Lung (tissue), 12 donors: Measurements from ENCODE around the gene EPHB6. TPM values are rescaled to one million over a fixed set of nuclear protein-coding genes. Genes with fewer than 3 reads are reported as not detected.

Experiments
- ATAC-seq: fragments of 200-7000 bp; cut with Tn5 transposase; one replicate; pipeline ENCODE4 v1.9.1; 2020; ENCODE audit warnings: moderate number of reproducible peaks; ENCODE audit not compliant: insufficient read depth, low FRiP score
- DNase-seq, 3 donors: peaks; one replicate each; pipeline ENCODE4 v3.0.0-alpha.2; 2013 to 2017
- H3K27ac ChIP-seq, 2 donors: one replicate each; pipeline ENCODE4 v1.5.1; 2013; ENCODE audit warnings: mild to moderate bottlenecking in 2 of 2, moderate library complexity in 2 of 2, control low read depth in 1 of 2, inconsistent platforms in 1 of 2, low read depth in 1 of 2, low read length in 1 of 2
- H3K27me3 ChIP-seq, 3 donors: one replicate each; pipeline ENCODE4 v1.5.1; 2013; ENCODE audit warnings: low read length in 2 of 3; ENCODE audit not compliant: control insufficient read depth in 3 of 3, insufficient read depth in 3 of 3
- H3K36me3 ChIP-seq, 4 donors: one replicate each; pipeline ENCODE4 v1.5.1; 2013; ENCODE audit warnings: low read length in 4 of 4, mild to moderate bottlenecking in 1 of 4, moderate library complexity in 1 of 4; ENCODE audit not compliant: control insufficient read depth in 4 of 4, insufficient read depth in 4 of 4
- H3K4me1 ChIP-seq, 5 donors: one replicate each; pipeline ENCODE4 v1.5.1; 2013; ENCODE audit warnings: low read length in 5 of 5, mild to moderate bottlenecking in 2 of 5, moderate library complexity in 1 of 5; ENCODE audit not compliant: control insufficient read depth in 5 of 5, insufficient read depth in 5 of 5
- H3K4me3 ChIP-seq: one replicate; pipeline ENCODE4 v1.5.1; 2013; ENCODE audit warnings: mild to moderate bottlenecking, control low read depth, moderate library complexity
- H3K9ac ChIP-seq, 2 donors: one replicate each; pipeline ENCODE4 v1.5.1; 2013; ENCODE audit warnings: low read length in 2 of 2, control low read depth in 1 of 2; ENCODE audit not compliant: insufficient read depth in 1 of 2
- H3K9me3 ChIP-seq, 4 donors: one replicate each; pipeline ENCODE4 v1.5.1; 2013; ENCODE audit warnings: low read length in 3 of 4, mild to moderate bottlenecking in 1 of 4, moderate library complexity in 1 of 4; ENCODE audit not compliant: control insufficient read depth in 4 of 4, insufficient read depth in 3 of 4
- WGBS, 2 donors: extraction: QIAGEN DNeasy Blood & Tissue Kit; methylation state at CpG; one replicate each; pipeline ENCODE4 v1.1.7; 2013; 5-methylcytosine and 5-hydroxymethylcytosine counted together
- polyA plus RNA-seq, 2 donors: library from polyadenylated mRNA; stranded (reverse); fragments of 200-250 nt; gene quantifications; one replicate each; pipeline ENCODE4 v1.2.1, GENCODE V29; 2013
- total RNA-seq, 2 donors: library from RNA; depleted of rRNA in 1 of 2; stranded (reverse); fragments of >200 nt in 1 of 2; gene quantifications; one replicate each; pipeline ENCODE4 v1.2.1, GENCODE V29; 2014 to 2021
- TF ChIP-seq, protein P1 (sequence below): IDR thresholded peaks from 2 replicates; pipeline ENCODE4 v1.5.1; 2012; ENCODE audit warnings: mild to moderate bottlenecking; ENCODE audit errors: control extremely low read depth, extremely low read depth
- donor health status: control.
- donor health status: control.
- donor health status: Bipolar disorder and iron deficiency.
- donor health status: healthy.
- donor health status: DM: yes; HTN: yes; CAD: no.

The EPHB6 gene
- total and polyA plus RNA-seq, 4 donors, result 3.2 to 18.8 (median 13.5) TPM

DNA sequence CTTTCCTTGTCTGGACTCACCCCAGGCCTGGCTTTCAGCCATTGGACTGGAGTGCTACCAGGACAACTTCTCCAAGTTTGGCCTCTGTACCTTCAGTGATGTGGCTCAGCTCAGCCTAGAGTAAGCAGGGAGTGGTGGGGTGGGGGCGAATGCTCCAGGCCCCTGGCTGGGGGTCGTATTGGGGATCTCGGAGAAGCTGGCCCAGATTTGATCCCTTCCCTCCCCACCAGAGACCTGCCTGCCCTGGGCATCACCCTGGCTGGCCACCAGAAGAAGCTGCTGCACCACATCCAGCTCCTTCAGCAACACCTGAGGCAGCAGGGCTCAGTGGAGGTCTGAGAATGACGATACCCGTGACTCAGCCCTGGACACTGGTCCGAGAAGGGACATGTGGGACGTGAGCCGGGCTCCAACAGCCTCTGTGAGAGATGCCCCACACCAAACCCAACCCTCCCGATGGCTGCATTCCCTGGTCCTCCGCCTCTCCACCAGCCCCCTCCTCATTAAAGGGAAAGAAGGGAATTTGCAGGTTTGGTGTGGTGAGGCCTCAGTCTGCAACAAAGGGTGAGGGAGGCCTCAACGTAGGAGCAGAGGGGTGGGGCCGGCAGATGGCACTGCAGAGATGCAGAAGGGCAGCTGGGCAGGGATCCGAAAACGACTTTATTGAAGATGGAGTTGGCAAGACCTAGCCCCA, 15.8 kb downstream of the EPHB6 start:
- ATAC-seq, result no peak
- Histone ChIP-seq H3K4me3 (no peak overlapping the region), H3K9ac (no peak overlapping the region), H3K9me3 (no peaks in the 10 kb centered on the region), H3K27me3 (peaks cover 0 to 3% (median 0%) of the 10 kb centered on the region in 3 donors), H3K27ac (no peak overlapping the region), H3K4me1 (no peaks in the 10 kb centered on the region), H3K36me3 (peaks cover 0 to 2% (median 0%) of the 10 kb centered on the region in 4 donors)
- WGBS, 2 donors, result 88 to 91% methylated on average over 14 of the region's 14 CpGs
- DNase-seq, result peak in 1 of 3 donors; percentile 5
- TF ChIP-seq, protein P1, sequence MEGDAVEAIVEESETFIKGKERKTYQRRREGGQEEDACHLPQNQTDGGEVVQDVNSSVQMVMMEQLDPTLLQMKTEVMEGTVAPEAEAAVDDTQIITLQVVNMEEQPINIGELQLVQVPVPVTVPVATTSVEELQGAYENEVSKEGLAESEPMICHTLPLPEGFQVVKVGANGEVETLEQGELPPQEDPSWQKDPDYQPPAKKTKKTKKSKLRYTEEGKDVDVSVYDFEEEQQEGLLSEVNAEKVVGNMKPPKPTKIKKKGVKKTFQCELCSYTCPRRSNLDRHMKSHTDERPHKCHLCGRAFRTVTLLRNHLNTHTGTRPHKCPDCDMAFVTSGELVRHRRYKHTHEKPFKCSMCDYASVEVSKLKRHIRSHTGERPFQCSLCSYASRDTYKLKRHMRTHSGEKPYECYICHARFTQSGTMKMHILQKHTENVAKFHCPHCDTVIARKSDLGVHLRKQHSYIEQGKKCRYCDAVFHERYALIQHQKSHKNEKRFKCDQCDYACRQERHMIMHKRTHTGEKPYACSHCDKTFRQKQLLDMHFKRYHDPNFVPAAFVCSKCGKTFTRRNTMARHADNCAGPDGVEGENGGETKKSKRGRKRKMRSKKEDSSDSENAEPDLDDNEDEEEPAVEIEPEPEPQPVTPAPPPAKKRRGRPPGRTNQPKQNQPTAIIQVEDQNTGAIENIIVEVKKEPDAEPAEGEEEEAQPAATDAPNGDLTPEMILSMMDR, result no peak

DNA sequence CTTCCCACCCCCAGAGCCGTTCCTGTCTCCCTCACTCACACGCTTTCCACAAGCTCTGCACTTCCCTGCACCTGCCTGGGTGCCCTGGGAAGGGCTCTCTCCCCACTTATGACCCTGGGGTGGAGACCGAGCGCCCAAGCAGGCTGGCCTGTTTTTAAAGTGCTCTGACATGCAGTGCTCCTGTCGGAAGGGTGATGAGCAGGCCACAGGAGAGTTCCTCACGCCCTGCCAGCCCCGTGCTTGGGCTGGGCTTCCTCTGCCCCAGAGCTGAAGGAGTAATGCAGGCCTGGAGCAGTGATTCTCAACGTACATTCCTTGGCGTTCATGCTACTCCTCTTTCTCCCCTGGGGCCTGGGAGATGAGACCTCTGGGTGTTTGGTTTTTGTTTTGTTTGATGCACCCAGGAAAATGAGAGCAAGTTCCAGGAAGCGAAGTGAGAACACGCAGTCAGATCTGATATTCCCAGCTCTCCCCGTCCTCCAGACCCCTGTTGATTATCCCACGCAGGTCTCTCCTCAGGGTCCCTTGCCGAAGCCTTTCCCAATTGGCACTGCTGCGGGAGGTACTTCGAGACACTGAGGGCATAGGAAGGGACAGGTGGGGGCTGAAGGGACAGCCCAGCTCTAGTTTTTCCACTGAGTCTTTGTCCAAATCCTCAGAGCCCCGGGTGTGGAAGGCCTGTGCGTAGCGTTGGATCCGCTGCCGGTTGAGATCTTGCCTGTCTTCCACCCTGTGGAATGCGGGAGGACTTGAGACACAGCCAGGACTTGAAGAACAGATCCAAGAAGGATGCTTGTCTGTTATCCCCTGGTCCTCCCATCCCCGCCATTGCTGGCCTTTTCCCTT, 16.6 kb downstream of the EPHB6 start:
- Histone ChIP-seq H3K9me3 (no peaks in the 10 kb centered on the region), H3K27ac (no peak overlapping the region), H3K9ac (no peak overlapping the region), H3K4me3 (no peak overlapping the region), H3K27me3 (peaks cover 0 to 3% (median 0%) of the 10 kb centered on the region in 3 donors), H3K36me3 (peaks cover 0 to 2% (median 0%) of the 10 kb centered on the region in 4 donors), H3K4me1 (no peaks in the 10 kb centered on the region)
- WGBS, 2 donors, result 89 to 94% methylated on average over 23 of the region's 23 CpGs
- TF ChIP-seq, protein P1, result no peak
- DNase-seq (no peak), ATAC-seq (no peak)

DNA sequence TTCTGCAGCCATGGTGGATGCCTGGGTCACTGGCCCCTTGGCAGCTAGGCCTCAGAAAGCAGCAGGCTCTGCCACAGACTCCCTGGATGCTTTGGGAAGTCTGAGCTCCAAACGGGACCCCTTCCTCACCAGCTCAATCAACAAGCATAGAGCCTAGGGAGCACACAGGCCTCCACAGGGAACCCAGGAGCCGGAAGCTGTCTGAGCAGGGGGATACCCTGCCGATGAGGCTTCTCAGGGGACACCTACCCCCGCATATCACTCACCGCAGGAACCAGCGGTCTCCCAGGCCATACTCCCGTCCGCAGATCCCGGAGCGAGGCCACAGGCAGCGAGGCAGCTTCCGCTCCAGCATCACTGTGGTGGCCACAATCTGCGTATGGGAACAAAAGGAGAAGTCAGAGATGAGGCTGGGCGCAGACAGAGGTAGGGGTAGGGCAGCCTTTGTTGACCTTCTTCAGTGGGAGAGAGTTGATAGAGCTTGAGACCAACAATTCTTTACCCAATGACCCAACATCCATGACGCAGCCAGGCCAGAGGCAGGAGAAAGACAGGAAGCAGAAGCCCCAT, 17.3 kb downstream of the EPHB6 start:
- ATAC-seq, result no peak
- H3K36me3 ChIP-seq, result peaks cover 0 to 2% (median 0%) of the 10 kb centered on the region in 4 donors
- H3K4me3 ChIP-seq, result no peak overlapping the region
- no peaks in the 10 kb centered on the region for H3K4me1 ChIP-seq
- H3K9ac ChIP-seq, result no peak overlapping the region
- no peak overlapping the region for H3K27ac ChIP-seq
- 79 to 87% methylated on average over 13 to 15 of the region's 15 CpGs for WGBS, 2 donors
- DNase-seq, result peak in 1 of 3 donors; percentile 4
- TF ChIP-seq, protein P1, result no peak
- peaks cover 0 to 3% (median 0%) of the 10 kb centered on the region in 3 donors for H3K27me3 ChIP-seq
- H3K9me3 ChIP-seq, result no peaks in the 10 kb centered on the region
